Measurements from ENCODE around the gene PARP15.

- no peak for TF ChIP-seq POLR2AphosphoS5 (IDR thresholded peaks at IDR 0.05; ENCODE audit: insufficient read depth, low read depth, low read length)
- TF ChIP-seq CTCF (IDR thresholded peaks at IDR 0.05; ENCODE audit: extremely low read depth in 1 of 2, insufficient read depth in 1 of 2, low read depth in 1 of 2, low read length in 2 of 2), result no peak
- no peak for TF ChIP-seq POLR2A (IDR thresholded peaks at IDR 0.05; ENCODE audit: low read depth, low read length)
- TF ChIP-seq MAX (IDR thresholded peaks at IDR 0.05; ENCODE audit: insufficient read depth, insufficient read length), result no peak
- no peak for TF ChIP-seq JUN (IDR thresholded peaks at IDR 0.05; ENCODE audit: borderline replicate concordance, insufficient read depth, insufficient read length, low read depth)
- TF ChIP-seq MYC (IDR thresholded peaks at IDR 0.05; ENCODE audit: low read depth, low read length), result no peak
- no peak for TF ChIP-seq FOS (IDR thresholded peaks at IDR 0.05; ENCODE audit: borderline replicate concordance, insufficient read depth, low read length)
- no peak for TF ChIP-seq EZH2 (IDR thresholded peaks at IDR 0.05; ENCODE audit: borderline replicate concordance, low read depth, low read length, severe bottlenecking)
These were observed 68.9 kb downstream of the PARP15 start for GRCh38 chr3:122646146-122646988.

Data from endothelial cell of umbilical vein (primary cell).